COLO668 (cell line): Measurements from ENCODE around the gene GARIN1A.

ENCODE experiments used
- DNase-seq: peaks from one replicate; lab custom pipeline; 2025; ENCODE audit not compliant: unreplicated experiment; lab: John Stamatoyannopoulos, UW

Gene GARIN1A

GRCh38 chr7:128714701-128715495, 42.8 kb downstream of the GARIN1A start:
- DNase-seq, result no peak

- DNase-seq, result no peak
Observed at GRCh38 chr7:128718967-128719642, 47.0 kb downstream of the GARIN1A start.

- DNase-seq, result no peak
Observed at GRCh38 chr7:128721376-128721775, 49.3 kb downstream of the GARIN1A start.
